Spleen (tissue), 11 donors: Measurements from ENCODE around the gene NEDD9. TPM values are rescaled to one million over a fixed set of nuclear protein-coding genes. Genes with fewer than 3 reads are reported as not detected.
A peak's percentile ranks its signal among the peaks of the same experiment; 100 is the strongest.

ENCODE experiments used
- DNase-seq: peaks from one replicate; pipeline ENCODE4 v3.0.0-alpha.2; 2020
- H3K27ac ChIP-seq, 8 donors: fragments of 200-600 bp; sonication (generic) in 7 of 8; 1 replicate in 4 of 8; 2 replicates in 4 of 8; pipeline versions ENCODE4 v1.5.0 to v1.8.0; 2016 to 2021; ENCODE audit warnings: inconsistent platforms in 4 of 8, mild to moderate bottlenecking in 4 of 8, moderate library complexity in 1 of 8
- H3K27me3 ChIP-seq, 7 donors: fragments of 200-600 bp; sonication (generic) in 6 of 7; replicated peaks in 1 of 7; 1 replicate in 4 of 7; 2 replicates in 3 of 7; pipeline versions ENCODE4 v1.5.0 to v1.8.0; 2016 to 2021; ENCODE audit warnings: inconsistent platforms in 3 of 7, mild to moderate bottlenecking in 1 of 7
- H3K36me3 ChIP-seq, 6 donors: fragments of 200-600 bp; sonication (generic) in 5 of 6; 1 replicate in 4 of 6; 2 replicates in 2 of 6; pipeline versions ENCODE4 v1.5.0 to v1.8.0; 2016 to 2021; ENCODE audit warnings: inconsistent platforms in 2 of 6
- H3K4me1 ChIP-seq, 6 donors: fragments of 200-600 bp; sonication (generic) in 5 of 6; 1 replicate in 3 of 6; 2 replicates in 3 of 6; pipeline versions ENCODE4 v1.5.0 to v1.8.0; 2016 to 2021; ENCODE audit warnings: inconsistent platforms in 3 of 6
- H3K4me3 ChIP-seq, 8 donors: fragments of 200-600 bp; sonication (generic) in 7 of 8; 1 replicate in 4 of 8; 2 replicates in 4 of 8; pipeline versions ENCODE4 v1.5.0 to v1.8.0; 2016 to 2021; ENCODE audit warnings: inconsistent platforms in 4 of 8, mild to moderate bottlenecking in 4 of 8, moderate library complexity in 2 of 8
- H3K9me3 ChIP-seq, 8 donors: fragments of 200-600 bp; sonication (generic) in 7 of 8; 1 replicate in 4 of 8; 2 replicates in 4 of 8; pipeline versions ENCODE4 v1.5.0 to v1.8.0; 2016 to 2021; ENCODE audit warnings: inconsistent platforms in 4 of 8
- POLR2A ChIP-seq, 3 donors: fragments of 450-650 bp; IDR thresholded peaks; one replicate each; pipeline ENCODE4 v1.5.1; 2017; ENCODE audit warnings: antibody characterized with exemption in 3 of 3, mild to moderate bottlenecking in 1 of 3
- POLR2AphosphoS5 ChIP-seq, 3 donors: sonication (generic); formaldehyde crosslinking; IDR thresholded peaks; one replicate each; pipeline ENCODE4 v1.5.1; 2017; ENCODE audit warnings: antibody characterized with exemption in 3 of 3
- WGBS, 5 donors: extraction: QIAGEN DNeasy Blood & Tissue Kit in 3 of 5; methylation state at CpG; one replicate each; pipeline versions ENCODE4 v1.1.5 to v1.1.7; 2013 to 2018; 5-methylcytosine and 5-hydroxymethylcytosine counted together
- intact Hi-C: fragments of 100-400 bp; cut with DNase I; formaldehyde crosslinking; loops from one replicate; pipeline ENCODE4 v1.15.0; 2023; ENCODE audit warnings: low total_unique reads
- polyA plus RNA-seq, 3 donors: library from polyadenylated mRNA; stranded (reverse); fragments of 200-250 nt; gene quantifications; one replicate each; pipeline ENCODE4 v1.2.1, GENCODE V29; 2013
- total RNA-seq, 7 donors: library from RNA; depleted of rRNA in 3 of 7; stranded (reverse); fragments of >200 nt in 3 of 7; fragmentation: NEBNext Ultra II Directional in 4 of 7; extraction: Animal tissue kit (Norgen Biotek cat#: 25700) in 4 of 7; gene quantifications; one replicate each; pipeline versions ENCODE4 v1.1.0 to v1.2.1, GENCODE V29; 2016 to 2021
- TF ChIP-seq, protein P1 (sequence below), 11 experiments: fragments of 200-600 bp in 7 of 11; fragments of 450-650 bp in 4 of 11; sonication (generic) in 4 of 11; IDR thresholded peaks in 8 of 11; conservative IDR thresholded peaks in 3 of 11; 1 replicate in 7 of 11; 2 replicates in 4 of 11; pipeline versions ENCODE4 v1.4.0 to v1.8.0; 2016 to 2021; ENCODE audit warnings: antibody characterized with exemption in 11 of 11, inconsistent platforms in 4 of 11, mild to moderate bottlenecking in 1 of 11
- donor health status: healthy with polysubstance abuse.
- donor health status: DM: no; HTN: no; CAD: no; lungs with moderate emphysema.
- donor health status: DM: no; HTN: no; CAD: no.
- donor health status: Bipolar disorder and iron deficiency.
- donor health status: healthy.
- donor health status: DM: no; HTN: no; CAD: no.
- donor health status: DM: yes; HTN: yes; CAD: no.

Gene NEDD9
- total and polyA plus RNA-seq, 10 donors, result 16.1 to 208 (median 115) TPM

- Histone ChIP-seq H3K36me3 (no peaks in the 10 kb centered on the region), H3K4me1 (peaks cover 6 to 11% (median 9%) of the 10 kb centered on the region in 6 donors), H3K9me3 (no peaks in the 10 kb centered on the region), H3K27ac (peak overlapping the region in 1 of 8 donors; percentile 10), H3K27me3 (no peaks in the 10 kb centered on the region), H3K4me3 (no peak overlapping the region)
- TF ChIP-seq, protein P1, sequence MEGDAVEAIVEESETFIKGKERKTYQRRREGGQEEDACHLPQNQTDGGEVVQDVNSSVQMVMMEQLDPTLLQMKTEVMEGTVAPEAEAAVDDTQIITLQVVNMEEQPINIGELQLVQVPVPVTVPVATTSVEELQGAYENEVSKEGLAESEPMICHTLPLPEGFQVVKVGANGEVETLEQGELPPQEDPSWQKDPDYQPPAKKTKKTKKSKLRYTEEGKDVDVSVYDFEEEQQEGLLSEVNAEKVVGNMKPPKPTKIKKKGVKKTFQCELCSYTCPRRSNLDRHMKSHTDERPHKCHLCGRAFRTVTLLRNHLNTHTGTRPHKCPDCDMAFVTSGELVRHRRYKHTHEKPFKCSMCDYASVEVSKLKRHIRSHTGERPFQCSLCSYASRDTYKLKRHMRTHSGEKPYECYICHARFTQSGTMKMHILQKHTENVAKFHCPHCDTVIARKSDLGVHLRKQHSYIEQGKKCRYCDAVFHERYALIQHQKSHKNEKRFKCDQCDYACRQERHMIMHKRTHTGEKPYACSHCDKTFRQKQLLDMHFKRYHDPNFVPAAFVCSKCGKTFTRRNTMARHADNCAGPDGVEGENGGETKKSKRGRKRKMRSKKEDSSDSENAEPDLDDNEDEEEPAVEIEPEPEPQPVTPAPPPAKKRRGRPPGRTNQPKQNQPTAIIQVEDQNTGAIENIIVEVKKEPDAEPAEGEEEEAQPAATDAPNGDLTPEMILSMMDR (IDR thresholded peaks at IDR 0.05 in 8 of 11, conservative IDR thresholded peaks at IDR 0.05 in 3 of 11), result no peak
- TF ChIP-seq POLR2A (IDR thresholded peaks at IDR 0.05) (no peak), POLR2AphosphoS5 (IDR thresholded peaks at IDR 0.05) (no peak)
- intact Hi-C loops, result no loop called here
- DNase-seq, result no peak
- 64 to 80% (median 74%) methylated on average over 7 of the region's 7 CpGs for WGBS, 5 donors
Measured at GRCh38 chr6:11168091-11168635, 64.3 kb downstream of the NEDD9 start.

DNA sequence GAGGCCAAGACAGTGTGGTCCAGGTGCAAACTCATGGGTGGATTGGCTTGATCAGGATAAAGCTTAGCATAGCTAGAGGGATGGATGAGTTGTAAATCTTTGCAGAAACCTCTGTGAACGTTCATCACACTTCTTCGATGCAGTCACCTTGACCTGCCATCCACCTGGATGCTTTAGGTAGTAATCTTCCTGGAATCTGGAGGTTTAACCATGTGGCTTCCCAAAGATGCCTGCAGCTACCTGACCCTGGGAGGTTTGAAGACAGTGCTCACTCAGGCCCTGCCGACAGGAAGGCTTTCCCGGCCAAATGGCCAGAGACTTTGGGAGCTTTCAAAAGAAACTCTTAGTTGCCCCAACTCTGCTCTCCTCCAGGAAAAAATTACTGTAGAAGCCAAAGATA lies 65.5 kb downstream of the NEDD9 start:
- no peaks in the 10 kb centered on the region for H3K36me3 ChIP-seq
- intact Hi-C loops, result no loop called here

GRCh38 chr6:11164717-11165646 lies 67.5 kb downstream of the NEDD9 start:
- Histone ChIP-seq H3K27ac (no peak overlapping the region), H3K27me3 (no peaks in the 10 kb centered on the region), H3K4me1 (no peaks in the 10 kb centered on the region), H3K4me3 (no peak overlapping the region), H3K9me3 (no peaks in the 10 kb centered on the region), H3K36me3 (no peaks in the 10 kb centered on the region)
- 81 to 92% (median 84%) methylated on average over 20 of the region's 20 CpGs for WGBS, 5 donors
- intact Hi-C loops, result no loop called here
- DNase-seq, result no peak
- TF ChIP-seq, protein P1 (IDR thresholded peaks at IDR 0.05 in 8 of 11, conservative IDR thresholded peaks at IDR 0.05 in 3 of 11), result no peak
- TF ChIP-seq POLR2A (IDR thresholded peaks at IDR 0.05), result no peak
- no peak for TF ChIP-seq POLR2AphosphoS5 (IDR thresholded peaks at IDR 0.05)

More for the DNA sequence above, 65.5 kb downstream of the NEDD9 start:
- DNase-seq, result no peak
- Histone ChIP-seq H3K27me3 (no peaks in the 10 kb centered on the region), H3K9me3 (no peaks in the 10 kb centered on the region), H3K27ac (no peak overlapping the region), H3K4me3 (no peak overlapping the region), H3K4me1 (no peaks in the 10 kb centered on the region)
- TF ChIP-seq POLR2AphosphoS5 (IDR thresholded peaks at IDR 0.05), result no peak
- TF ChIP-seq POLR2A (IDR thresholded peaks at IDR 0.05), result no peak
- TF ChIP-seq, protein P1 (IDR thresholded peaks at IDR 0.05 in 8 of 11, conservative IDR thresholded peaks at IDR 0.05 in 3 of 11), result no peak
- 42 to 73% (median 46%) methylated on average over 4 of the region's 4 CpGs for WGBS, 5 donors

- Histone ChIP-seq H3K4me1 (no peaks in the 10 kb centered on the region), H3K27me3 (no peaks in the 10 kb centered on the region), H3K27ac (no peak overlapping the region), H3K9me3 (no peaks in the 10 kb centered on the region), H3K4me3 (no peak overlapping the region), H3K36me3 (no peaks in the 10 kb centered on the region)
- no peak for DNase-seq
- intact Hi-C loops, result no loop called here
- no peak for TF ChIP-seq POLR2AphosphoS5 (IDR thresholded peaks at IDR 0.05)
- TF ChIP-seq POLR2A (IDR thresholded peaks at IDR 0.05), result no peak
- TF ChIP-seq, protein P1 (IDR thresholded peaks at IDR 0.05 in 8 of 11, conservative IDR thresholded peaks at IDR 0.05 in 3 of 11), result no peak
- WGBS, 5 donors, result 60 to 88% (median 85%) methylated on average over 2 of the region's 2 CpGs
Measured at GRCh38 chr6:11163932-11164331, 68.5 kb downstream of the NEDD9 start.
